ENCODE results near the gene RCSD1.

RCSD1 gene

DNA sequence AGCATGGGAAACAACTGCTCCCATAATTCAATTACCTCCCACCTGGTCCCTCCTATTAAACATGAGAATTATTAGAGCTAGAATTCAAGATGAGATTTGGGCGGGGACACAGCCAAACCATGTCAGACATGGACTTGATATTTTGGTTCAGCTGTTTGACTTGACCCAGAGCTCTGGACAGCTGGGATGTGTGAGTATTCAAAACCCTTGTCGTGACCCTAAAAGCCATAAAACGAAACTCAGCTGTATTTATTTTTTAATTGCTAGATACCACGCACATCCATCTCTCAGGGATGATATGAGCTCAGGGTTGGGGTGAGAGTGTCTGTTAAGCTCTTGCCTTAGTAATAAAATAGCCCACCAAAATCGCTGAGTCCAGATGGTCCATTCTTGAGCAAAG, 45.4 kb downstream of the RCSD1 start:
- TF ChIP-seq GATA3 (IDR thresholded peaks at IDR 0.05; ENCODE audit: low read depth, low read length) (no peak), GATA2 (IDR thresholded peaks at IDR 0.05; ENCODE audit: low read depth, low read length) (no peak)

DNA sequence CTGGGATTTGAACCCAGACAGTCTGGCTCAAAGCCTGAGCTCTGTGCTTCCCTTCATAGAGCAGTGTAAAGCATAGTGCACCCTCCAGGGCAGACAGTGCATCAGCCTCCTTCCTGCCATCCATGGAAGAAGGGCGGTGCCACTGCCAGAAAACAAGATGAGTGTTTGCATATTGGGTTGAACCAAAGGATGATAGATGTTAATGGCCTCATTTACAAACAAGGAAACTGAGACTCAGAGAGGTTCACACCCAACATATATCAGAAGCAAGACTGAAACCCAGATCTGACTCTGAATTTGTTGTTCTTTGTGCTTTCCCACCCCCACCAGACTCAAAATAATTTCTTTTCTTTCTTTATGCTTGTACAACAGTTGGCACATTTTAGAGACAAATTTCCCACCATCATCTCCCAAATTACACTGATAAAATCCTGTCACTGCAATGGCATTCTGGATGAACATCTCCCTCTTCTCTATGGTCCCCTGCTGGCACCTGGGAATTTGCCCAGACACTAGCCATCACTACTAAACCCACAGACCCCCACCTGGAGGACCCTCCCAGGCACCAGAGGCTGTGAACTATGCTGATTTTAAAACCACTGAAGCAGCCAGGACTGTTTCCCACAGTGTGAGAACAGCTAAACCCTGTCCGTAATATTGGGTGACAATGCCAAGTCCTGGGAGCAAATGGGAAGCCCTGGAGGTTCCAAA, 46.3 kb downstream of the RCSD1 start:
- TF ChIP-seq GATA3 (IDR thresholded peaks at IDR 0.05; ENCODE audit: low read depth, low read length) (no peak), GATA2 (IDR thresholded peaks at IDR 0.05; ENCODE audit: low read depth, low read length) (no peak)

DNA sequence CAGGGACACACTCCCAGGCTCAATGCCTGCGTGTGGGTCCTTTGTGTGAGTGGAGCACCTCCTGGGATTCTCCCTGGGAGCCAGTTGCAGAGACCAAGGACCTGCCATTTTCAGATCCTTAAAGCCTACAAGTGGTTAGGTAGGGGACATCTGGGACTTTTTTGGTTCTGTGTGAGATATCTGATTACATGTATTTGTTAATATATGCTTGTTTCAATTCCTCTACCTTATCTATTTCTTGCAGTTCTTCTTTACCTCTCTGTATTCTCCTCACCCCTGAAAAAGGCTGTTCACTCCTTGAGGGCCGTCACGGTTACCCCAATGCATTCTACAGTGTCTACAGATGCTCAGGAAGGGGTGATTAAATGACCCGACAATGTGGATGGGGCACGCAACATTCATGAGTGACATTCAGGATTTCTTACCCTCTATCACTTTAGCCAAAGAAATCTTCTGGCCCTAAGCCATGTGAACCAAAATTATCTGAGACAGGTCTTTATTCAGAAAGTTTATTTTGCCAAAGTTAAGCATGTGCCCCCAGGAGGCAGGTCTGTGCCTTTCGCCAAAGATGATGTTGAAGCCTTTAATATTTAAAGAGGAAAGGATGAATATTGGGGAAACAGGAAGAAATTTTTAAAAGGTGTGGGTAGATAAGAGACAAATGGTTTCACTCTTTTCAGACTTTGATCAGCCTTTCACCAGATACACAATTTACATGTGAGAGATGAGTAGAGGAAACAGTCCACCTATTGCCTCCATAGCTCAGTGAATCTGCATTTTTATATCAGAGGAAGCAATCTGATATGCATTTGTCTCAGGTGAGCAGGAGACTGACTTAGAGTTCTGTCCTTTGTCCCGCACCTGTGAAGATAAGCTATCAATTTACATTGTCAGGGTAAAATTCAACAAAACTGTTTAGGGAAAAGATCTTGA, 47.1 kb downstream of the RCSD1 start:
- TF ChIP-seq GATA2 (IDR thresholded peaks at IDR 0.05; ENCODE audit: low read depth, low read length) (no peak), GATA3 (IDR thresholded peaks at IDR 0.05; ENCODE audit: low read depth, low read length) (no peak)

DNA sequence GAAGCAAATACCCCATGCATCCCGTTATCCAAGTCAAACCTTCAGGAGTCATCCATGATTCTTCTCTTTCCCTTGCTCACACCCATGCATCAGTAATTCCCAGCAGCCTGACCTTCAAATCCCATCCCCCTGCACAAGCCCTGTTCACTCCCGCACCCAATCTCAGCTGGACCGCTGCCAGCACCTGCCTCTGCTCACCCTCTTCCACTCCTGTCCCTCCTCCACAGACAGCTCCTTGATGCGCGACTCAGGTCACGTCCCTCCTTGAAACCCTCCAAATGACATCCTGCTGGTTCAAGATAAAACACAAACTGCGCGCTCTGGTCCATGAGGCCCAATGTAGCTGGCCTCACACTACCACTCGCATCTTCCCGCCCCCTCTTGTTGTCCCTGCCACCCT, 48.4 kb downstream of the RCSD1 start:
- TF ChIP-seq GATA3 (IDR thresholded peaks at IDR 0.05; ENCODE audit: low read depth, low read length) (no peak), GATA2 (IDR thresholded peaks at IDR 0.05; ENCODE audit: low read depth, low read length) (no peak)

DNA sequence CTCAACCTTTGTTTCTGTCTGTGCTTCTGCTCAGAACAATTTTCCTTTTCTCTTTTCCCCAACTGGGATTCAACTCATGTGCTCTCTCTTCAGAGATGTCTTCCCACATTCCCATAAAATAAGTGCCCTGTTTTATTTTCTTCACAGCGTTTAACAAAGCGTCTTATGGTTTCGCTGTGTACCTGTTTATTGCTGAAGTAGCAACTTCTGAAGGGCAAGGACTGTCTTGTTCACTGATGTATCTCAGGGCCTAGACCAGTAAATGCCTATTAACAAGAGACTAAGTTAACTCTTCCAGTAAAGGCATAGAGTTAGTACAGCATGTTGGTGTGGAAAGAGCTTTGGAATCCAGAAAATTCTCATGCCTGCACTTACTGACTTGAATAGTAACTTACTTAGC, 48.8 kb downstream of the RCSD1 start:
- TF ChIP-seq GATA3 (IDR thresholded peaks at IDR 0.05; ENCODE audit: low read depth, low read length): no peak
- TF ChIP-seq GATA2 (IDR thresholded peaks at IDR 0.05; ENCODE audit: low read depth, low read length): no peak

DNA sequence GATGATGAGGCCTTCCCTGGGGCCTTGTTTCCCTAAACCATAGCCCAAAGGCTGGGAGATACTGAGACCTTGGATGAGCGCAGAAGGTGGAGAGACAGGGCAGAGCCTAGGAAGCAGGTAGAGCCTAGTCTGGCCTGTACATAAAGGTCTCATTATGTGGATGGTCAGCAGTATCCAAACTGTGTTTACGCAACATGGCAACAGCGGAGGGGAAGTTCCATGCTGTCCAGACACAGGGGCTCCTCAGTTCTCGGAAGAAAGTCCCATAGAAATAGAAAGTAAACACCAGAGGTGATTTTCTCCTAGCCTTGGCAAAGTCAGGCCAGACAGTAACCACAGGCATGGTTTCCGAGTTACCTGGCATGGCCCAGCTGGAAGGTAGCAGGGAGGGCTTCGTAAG, 49.7 kb downstream of the RCSD1 start:
- TF ChIP-seq GATA3 (IDR thresholded peaks at IDR 0.05; ENCODE audit: low read depth, low read length): no peak
- TF ChIP-seq GATA2 (IDR thresholded peaks at IDR 0.05; ENCODE audit: low read depth, low read length): no peak

DNA sequence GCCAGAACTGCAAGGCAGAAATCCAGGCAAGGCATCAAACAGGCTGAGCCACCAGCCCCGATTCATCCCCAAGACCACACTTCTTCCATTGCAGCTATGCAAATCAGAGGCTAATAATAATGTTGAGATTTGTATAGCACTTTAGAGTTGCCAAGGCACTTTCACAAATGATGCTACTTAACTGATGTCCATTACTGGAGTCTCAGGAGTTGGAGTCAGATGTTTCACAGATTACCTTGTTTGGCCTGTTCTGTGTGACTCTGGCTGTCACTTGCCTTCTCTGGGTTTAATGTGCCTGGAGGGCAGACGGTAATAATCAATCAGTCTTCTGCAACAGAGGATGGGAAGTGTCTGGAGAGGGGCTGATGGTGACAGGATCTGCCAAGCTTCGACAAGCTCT, 51.0 kb downstream of the RCSD1 start:
- TF ChIP-seq GATA2 (IDR thresholded peaks at IDR 0.05; ENCODE audit: low read depth, low read length) (no peak), GATA3 (IDR thresholded peaks at IDR 0.05; ENCODE audit: low read depth, low read length) (no peak)

DNA sequence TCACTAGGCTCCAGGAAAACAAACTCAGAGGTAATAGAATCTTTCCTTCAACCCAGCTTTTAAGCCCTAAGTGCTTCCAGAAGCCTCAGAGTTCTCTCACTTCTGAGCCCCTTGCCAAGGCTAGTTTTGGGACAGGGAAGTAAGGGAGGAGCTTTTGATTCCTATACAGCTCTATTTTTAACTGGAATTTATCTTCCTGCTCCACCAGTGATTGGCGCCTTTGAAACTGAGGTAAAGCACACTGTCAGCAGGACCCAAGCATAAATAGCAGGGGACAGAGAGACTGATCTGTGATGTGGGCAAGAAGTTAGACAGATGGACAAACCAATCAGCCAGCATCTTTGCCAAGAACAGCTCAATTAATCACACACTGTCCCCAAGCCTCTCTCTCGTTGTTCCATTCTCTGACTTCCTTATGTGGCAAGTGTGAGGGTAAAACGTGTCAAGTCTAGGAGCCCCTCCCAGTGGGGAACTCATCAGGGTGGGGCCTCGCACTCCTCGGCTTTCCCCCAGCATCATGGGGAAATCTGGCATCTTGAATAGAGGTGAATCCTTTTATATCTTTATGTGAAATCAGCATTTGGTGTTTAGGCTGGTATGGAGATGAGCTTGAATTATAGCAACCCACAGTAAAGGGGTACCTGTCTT, 51.5 kb downstream of the RCSD1 start:
- no peak for TF ChIP-seq GATA3 (IDR thresholded peaks at IDR 0.05; ENCODE audit: low read depth, low read length)
- no peak for TF ChIP-seq GATA2 (IDR thresholded peaks at IDR 0.05; ENCODE audit: low read depth, low read length)

DNA sequence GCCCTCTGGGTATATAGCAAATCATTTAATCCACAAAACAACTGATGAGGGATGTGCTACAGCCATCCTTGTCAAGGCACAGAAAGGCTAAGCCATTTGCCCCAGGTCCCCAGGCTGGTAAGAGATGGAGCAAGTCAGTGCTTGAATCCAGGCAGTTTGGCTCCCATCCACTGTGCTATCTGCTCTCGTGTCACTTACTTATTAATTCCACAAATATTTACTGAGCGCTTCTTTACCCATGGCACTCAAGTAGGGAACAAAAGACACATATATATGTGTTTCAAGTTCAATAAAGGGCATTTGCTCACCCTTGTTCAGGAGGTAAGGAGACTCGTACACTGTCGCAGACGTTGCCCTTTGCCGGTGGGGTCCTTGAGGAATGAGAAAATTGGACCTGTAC, 53.2 kb downstream of the RCSD1 start:
- no peak for TF ChIP-seq GATA2 (IDR thresholded peaks at IDR 0.05; ENCODE audit: low read depth, low read length)
- TF ChIP-seq GATA3 (IDR thresholded peaks at IDR 0.05; ENCODE audit: low read depth, low read length): no peak

DNA sequence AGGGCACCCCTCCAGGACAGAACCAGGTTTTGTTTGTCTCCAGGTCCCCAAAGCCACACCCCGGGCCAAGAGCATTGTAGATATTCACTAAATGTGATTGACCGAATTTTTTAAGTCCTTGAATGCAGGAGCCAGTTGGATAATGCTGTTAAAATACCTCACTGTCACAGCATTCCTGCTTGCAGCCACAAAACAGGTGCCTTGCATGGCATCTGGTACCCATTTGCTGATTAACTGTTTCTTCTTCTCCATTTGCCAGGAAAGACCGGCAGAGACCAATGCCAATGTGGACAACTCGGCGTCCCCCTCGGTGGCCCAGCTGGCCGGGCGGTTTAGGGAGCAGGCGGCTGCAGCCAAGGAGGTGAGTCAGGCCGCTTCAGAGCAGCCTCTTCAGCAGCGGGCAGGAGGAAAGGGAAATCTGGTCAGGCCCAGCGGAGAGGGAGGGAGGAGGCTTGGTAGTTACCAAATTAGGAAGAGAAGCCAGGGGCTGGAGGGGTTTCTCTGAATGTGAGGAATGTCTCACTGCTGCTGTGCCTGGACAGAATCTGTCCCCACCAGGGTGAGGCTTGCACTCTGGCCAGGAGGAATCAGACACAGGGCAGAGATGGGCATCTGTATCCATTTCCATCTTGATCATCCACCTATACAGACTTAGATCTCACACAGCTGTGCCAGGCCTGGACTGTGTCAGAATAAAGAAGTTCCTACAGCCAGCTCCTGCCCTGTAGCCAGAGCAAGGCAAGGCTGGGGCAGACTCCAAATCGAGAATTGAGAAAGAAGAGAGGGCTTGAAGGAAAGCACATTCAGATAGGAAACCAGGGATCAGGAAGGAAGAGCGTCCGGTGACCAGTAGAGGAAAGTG, 53.8 kb downstream of the RCSD1 start:
- TF ChIP-seq GATA3 (IDR thresholded peaks at IDR 0.05; ENCODE audit: low read depth, low read length): no peak
- TF ChIP-seq GATA2 (IDR thresholded peaks at IDR 0.05; ENCODE audit: low read depth, low read length): peak; percentile 73; the same call in 1 of the 2 replicates

DNA sequence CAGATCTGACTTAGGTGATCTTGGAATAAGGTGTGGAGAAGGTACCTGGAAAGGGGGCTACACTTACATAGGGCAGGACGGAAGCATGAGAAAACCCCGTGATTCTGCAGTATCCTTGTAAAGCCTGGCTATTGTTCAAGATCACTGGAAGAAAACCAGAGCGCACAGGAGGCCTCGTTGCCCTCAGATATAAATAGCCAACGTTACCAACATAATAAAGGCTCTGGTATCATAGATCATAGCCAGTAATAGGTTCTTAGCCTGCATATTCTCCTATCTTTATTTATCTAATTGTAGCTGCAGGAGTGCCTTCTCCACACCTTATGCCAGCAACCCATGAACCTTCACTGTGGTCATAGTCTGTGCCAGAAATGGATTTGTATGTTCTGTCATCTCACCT, 55.8 kb downstream of the RCSD1 start:
- TF ChIP-seq GATA2 (IDR thresholded peaks at IDR 0.05; ENCODE audit: low read depth, low read length): no peak
- no peak for TF ChIP-seq GATA3 (IDR thresholded peaks at IDR 0.05; ENCODE audit: low read depth, low read length)

DNA sequence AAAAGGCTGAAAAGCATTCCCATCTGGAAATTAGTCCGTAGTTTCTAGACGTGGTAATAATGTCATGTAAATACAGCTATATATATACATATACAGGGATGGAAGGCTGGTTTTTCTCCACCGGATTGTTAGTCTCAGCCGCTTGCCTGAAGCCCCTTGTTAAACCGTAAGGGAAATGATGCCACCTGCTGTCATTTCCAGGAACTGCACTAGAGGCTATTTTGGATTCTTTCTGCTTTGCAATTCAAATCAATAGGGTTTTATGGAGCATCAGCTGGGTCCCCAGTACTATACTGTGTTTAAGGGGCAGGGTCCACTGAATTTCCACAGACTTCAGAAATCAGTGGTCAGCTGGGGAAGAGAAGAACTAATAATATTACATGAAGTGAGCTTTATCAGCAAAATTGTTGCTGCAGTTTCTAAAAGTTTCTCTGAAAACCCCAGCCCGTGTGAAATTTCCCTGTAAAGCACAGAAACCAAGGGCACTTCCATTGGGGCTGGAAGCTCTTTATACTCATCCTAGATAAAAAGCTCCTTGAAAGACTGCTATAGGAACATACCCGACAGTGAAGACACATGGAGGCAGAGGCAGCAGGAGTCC, 58.0 kb downstream of the RCSD1 start:
- no peak for TF ChIP-seq GATA3 (IDR thresholded peaks at IDR 0.05; ENCODE audit: low read depth, low read length)
- TF ChIP-seq GATA2 (IDR thresholded peaks at IDR 0.05; ENCODE audit: low read depth, low read length): no peak

DNA sequence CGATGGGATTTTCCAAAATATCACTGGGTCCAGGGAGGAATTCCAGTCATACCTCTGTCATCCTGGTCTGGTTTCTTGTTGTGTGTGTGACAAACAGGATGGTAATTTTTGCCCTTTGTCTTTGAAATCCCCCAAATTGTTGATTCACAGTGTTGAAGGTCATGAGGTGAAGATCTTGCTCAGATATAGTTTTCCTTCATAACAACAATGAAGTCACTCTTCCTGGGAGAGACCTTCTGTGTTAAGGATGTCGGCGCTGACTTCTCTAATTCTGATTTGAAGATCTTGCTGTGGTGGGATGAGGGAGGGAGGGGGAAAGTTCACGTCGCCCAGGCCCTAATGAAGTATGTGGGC, 59.5 kb downstream of the RCSD1 start:
- no peak for TF ChIP-seq GATA3 (IDR thresholded peaks at IDR 0.05; ENCODE audit: low read depth, low read length)
- no peak for TF ChIP-seq GATA2 (IDR thresholded peaks at IDR 0.05; ENCODE audit: low read depth, low read length)
